Cerebellar cortex (tissue), 1 donor: ENCODE measurements around the gene PEX10.
A peak's percentile ranks its signal among the peaks of the same experiment; 100 is the strongest.

Experiments used
- DNase-seq: peaks from one replicate; pipeline ENCODE4 v3.0.0-alpha.2; 2015; ENCODE audit warnings: low spot score

Gene PEX10

GRCh38 chr1:2404890-2405511 is 7.4 kb downstream of the PEX10 start:
- no peak for DNase-seq

- DNase-seq = no peak
Observed at GRCh38 chr1:2404142-2404889, 8.0 kb downstream of the PEX10 start.

- DNase-seq = no peak
Observed at GRCh38 chr1:2403273-2403672, 9.1 kb downstream of the PEX10 start.

GRCh38 chr1:2402420-2402819 is 9.9 kb downstream of the PEX10 start:
- DNase-seq = no peak

GRCh38 chr1:2400950-2401649 is 11.3 kb downstream of the PEX10 start:
- DNase-seq = no peak

- DNase-seq = no peak
Observed at GRCh38 chr1:2400576-2400909, 11.8 kb downstream of the PEX10 start.

- DNase-seq = no peak
Observed at GRCh38 chr1:2399890-2400575, 12.3 kb downstream of the PEX10 start.

- DNase-seq = no peak
Observed at GRCh38 chr1:2398871-2399270, 13.5 kb downstream of the PEX10 start.

- DNase-seq = no peak
Observed at GRCh38 chr1:2397007-2397679, 15.2 kb downstream of the PEX10 start.

GRCh38 chr1:2396476-2396875 is 15.9 kb downstream of the PEX10 start:
- DNase-seq = no peak

- no peak for DNase-seq
Observed at GRCh38 chr1:2396059-2396458, 16.3 kb downstream of the PEX10 start.

- DNase-seq = no peak
Observed at GRCh38 chr1:2395245-2395644, 17.1 kb downstream of the PEX10 start.

GRCh38 chr1:2394761-2395160 is 17.6 kb downstream of the PEX10 start:
- no peak for DNase-seq

- DNase-seq = no peak
Observed at GRCh38 chr1:2394220-2394619, 18.1 kb downstream of the PEX10 start.

GRCh38 chr1:2393471-2393877 is 18.9 kb downstream of the PEX10 start:
- no peak for DNase-seq

- no peak for DNase-seq
Observed at GRCh38 chr1:2392686-2393085, 19.7 kb downstream of the PEX10 start.

- DNase-seq = no peak
Observed at GRCh38 chr1:2391931-2392509, 20.3 kb downstream of the PEX10 start.

- peak; percentile 98 for DNase-seq
Observed at GRCh38 chr1:2391041-2391930, 21.1 kb downstream of the PEX10 start, which contains the start of the genes MORN1 and RER1. Gene MORN1 (minus strand): TSS chr1:2391554. CDS start chr1:2391533, 21 bp downstream. Gene RER1 (plus strand): TSS chr1:2391841. CDS start chr1:2395791, 3,950 bp downstream.

GRCh38 chr1:2389644-2390043 is 22.7 kb downstream of the PEX10 start:
- DNase-seq = no peak
